DMS53 (cell line): Measurements from ENCODE around the gene CATSPERE.

ENCODE experiments used
- DNase-seq: peaks from one replicate; lab custom pipeline; 2025; lab: John Stamatoyannopoulos, UW

Gene CATSPERE

GRCh38 chr1:244461245-244462071 lies at the start of gene CATSPERE:
TSS of gene CATSPERE (plus strand) at chr1:244461273. CDS start at chr1:244461430, 157 bp downstream.
- peak; percentile 99 for DNase-seq

- DNase-seq = no peak
These were observed 48.9 kb upstream of the CATSPERE start for GRCh38 chr1:244412176-244412575.

GRCh38 chr1:244413736-244414135 lies 47.3 kb upstream of the CATSPERE start:
- DNase-seq = no peak

GRCh38 chr1:244414543-244414942 lies 46.5 kb upstream of the CATSPERE start:
- DNase-seq = no peak

- no peak for DNase-seq
These were observed 42.0 kb upstream of the CATSPERE start for GRCh38 chr1:244419024-244419423.

GRCh38 chr1:244422174-244422573 lies 38.9 kb upstream of the CATSPERE start:
- no peak for DNase-seq

- no peak for DNase-seq
These were observed 36.3 kb upstream of the CATSPERE start for GRCh38 chr1:244424649-244425334.

- DNase-seq = no peak
These were observed 33.4 kb upstream of the CATSPERE start for GRCh38 chr1:244427647-244428046.

- no peak for DNase-seq
These were observed 31.3 kb upstream of the CATSPERE start for GRCh38 chr1:244429818-244430217.

- no peak for DNase-seq
These were observed 29.9 kb upstream of the CATSPERE start for GRCh38 chr1:244431166-244431565.

GRCh38 chr1:244435562-244436205 lies 25.4 kb upstream of the CATSPERE start:
- DNase-seq = no peak

GRCh38 chr1:244436336-244437085 lies 24.6 kb upstream of the CATSPERE start:
- no peak for DNase-seq

- no peak for DNase-seq
These were observed 24.0 kb upstream of the CATSPERE start for GRCh38 chr1:244437086-244437468.

GRCh38 chr1:244439391-244440032 lies 21.6 kb upstream of the CATSPERE start:
- no peak for DNase-seq

- DNase-seq = no peak
These were observed 18.2 kb upstream of the CATSPERE start for GRCh38 chr1:244442850-244443249.

- no peak for DNase-seq
These were observed 16.2 kb upstream of the CATSPERE start for GRCh38 chr1:244444854-244445253.

- DNase-seq = no peak
These were observed 15.5 kb upstream of the CATSPERE start for GRCh38 chr1:244445320-244446181.

- DNase-seq = no peak
These were observed 14.0 kb upstream of the CATSPERE start for GRCh38 chr1:244447024-244447423.

- no peak for DNase-seq
These were observed 13.5 kb upstream of the CATSPERE start for GRCh38 chr1:244447552-244447951.

GRCh38 chr1:244448279-244449036 lies 12.6 kb upstream of the CATSPERE start:
- no peak for DNase-seq
